ENCODE data around the gene DET1. TPM values are rescaled to one million over a fixed set of nuclear protein-coding genes. Genes with fewer than 3 reads are reported as not detected.

The DET1 gene
- total RNA-seq, 2 donors from 2014 or later = 4.4 to 4.8 TPM

- Histone ChIP-seq H3K9me3 (ENCODE audit: control insufficient read depth, low read length) (no peaks in the 10 kb centered on the region), H3K27ac (ENCODE audit: low read depth, low read length) (no peak overlapping the region), H3K9ac (ENCODE audit: extremely low read depth, low read length, poor library complexity, severe bottlenecking) (no peak overlapping the region), H3K27me3 (ENCODE audit: control insufficient read depth, insufficient read depth, low read length, poor library complexity, severe bottlenecking) (no peaks in the 10 kb centered on the region), H3K4me3 (ENCODE audit: low read length) (no peak overlapping the region), H3K4me1 (ENCODE audit: control insufficient read depth, insufficient read depth, low read length) (no peaks in the 10 kb centered on the region), H3K36me3 (ENCODE audit: control insufficient read depth, insufficient read depth, low read length) (peaks cover 70% of the 10 kb centered on the region)
- peaks cover 48% of the 10 kb centered on the region for H3K36me3 Mint-ChIP-seq (ENCODE audit: low read depth)
- H3K4me1 Mint-ChIP-seq = peaks cover 8% of the 10 kb centered on the region
- H3K27ac Mint-ChIP-seq = no peak overlapping the region
- DNase-seq = no peak
- TF ChIP-seq CTCF (conservative IDR thresholded peaks at IDR 0.05) = no peak
- no peaks in the 10 kb centered on the region for H3K9me3 Mint-ChIP-seq
- H3K27me3 Mint-ChIP-seq (ENCODE audit: insufficient read depth) = no peaks in the 10 kb centered on the region
- WGBS, 2 experiments (ENCODE audit: insufficient coverage in 1 of 2, insufficient read length in 1 of 2) = 82% methylated on average over 4 of the region's 4 CpGs; no CpG with 5 or more reads in 1 of the 2 experiments
- H3K4me3 Mint-ChIP-seq = no peak overlapping the region
Observed at GRCh38 chr15:88586401-88587162, 40.1 kb upstream of the DET1 start.

- Histone ChIP-seq H3K27me3 (ENCODE audit: control insufficient read depth, insufficient read depth, low read length, poor library complexity, severe bottlenecking) (no peaks in the 10 kb centered on the region), H3K4me3 (ENCODE audit: low read length) (no peak overlapping the region), H3K36me3 (ENCODE audit: control insufficient read depth, insufficient read depth, low read length) (peaks cover 84% of the 10 kb centered on the region), H3K9me3 (ENCODE audit: control insufficient read depth, low read length) (no peaks in the 10 kb centered on the region), H3K27ac (ENCODE audit: low read depth, low read length) (no peak overlapping the region), H3K4me1 (ENCODE audit: control insufficient read depth, insufficient read depth, low read length) (no peaks in the 10 kb centered on the region), H3K9ac (ENCODE audit: extremely low read depth, low read length, poor library complexity, severe bottlenecking) (no peak overlapping the region)
- Mint-ChIP-seq H3K4me1 (no peaks in the 10 kb centered on the region), H3K27me3 (ENCODE audit: insufficient read depth) (no peaks in the 10 kb centered on the region), H3K4me3 (no peak overlapping the region), H3K27ac (no peak overlapping the region), H3K36me3 (ENCODE audit: low read depth) (peaks cover 66% of the 10 kb centered on the region), H3K9me3 (no peaks in the 10 kb centered on the region)
- WGBS, 2 experiments (ENCODE audit: insufficient coverage in 1 of 2, insufficient read length in 1 of 2) = 95% methylated on average over 3 to 4 of the region's 4 CpGs
- DNase-seq = no peak
- TF ChIP-seq CTCF (conservative IDR thresholded peaks at IDR 0.05) = no peak
Observed at GRCh38 chr15:88580532-88580931, 34.1 kb upstream of the DET1 start.

- Mint-ChIP-seq H3K4me3 (no peak overlapping the region), H3K27me3 (ENCODE audit: insufficient read depth) (no peaks in the 10 kb centered on the region), H3K9me3 (no peaks in the 10 kb centered on the region), H3K27ac (no peak overlapping the region), H3K4me1 (peaks cover 9% of the 10 kb centered on the region), H3K36me3 (ENCODE audit: low read depth) (peaks cover 58% of the 10 kb centered on the region)
- Histone ChIP-seq H3K4me1 (ENCODE audit: control insufficient read depth, insufficient read depth, low read length) (no peaks in the 10 kb centered on the region), H3K9me3 (ENCODE audit: control insufficient read depth, low read length) (no peaks in the 10 kb centered on the region), H3K27me3 (ENCODE audit: control insufficient read depth, insufficient read depth, low read length, poor library complexity, severe bottlenecking) (no peaks in the 10 kb centered on the region), H3K36me3 (ENCODE audit: control insufficient read depth, insufficient read depth, low read length) (peaks cover 82% of the 10 kb centered on the region), H3K4me3 (ENCODE audit: low read length) (no peak overlapping the region), H3K9ac (ENCODE audit: extremely low read depth, low read length, poor library complexity, severe bottlenecking) (no peak overlapping the region), H3K27ac (ENCODE audit: low read depth, low read length) (no peak overlapping the region)
- TF ChIP-seq CTCF (conservative IDR thresholded peaks at IDR 0.05) = no peak
- 89 to 90% methylated on average over 2 to 3 of the region's 3 CpGs for whole genome bisulfite sequencing, 2 experiments (ENCODE audit: insufficient coverage in 1 of 2, insufficient read length in 1 of 2)
- DNase-seq = no peak
Observed at GRCh38 chr15:88579322-88579721, 32.8 kb upstream of the DET1 start.
